GM21390 (cell line): ENCODE results near the gene PNMA8B.
"Not testable (repeated sequence)": the region's sequence is repeated elsewhere in the genome, so short reads cannot be mapped to it uniquely, and the experiment has no call there.

Experiments
- ATAC-seq: cut with Tn5 transposase; IDR thresholded peaks from one replicate; pipeline ENCODE4 v1.9.1; 2021; ENCODE audit not compliant: unreplicated experiment

The PNMA8B gene, protein sequence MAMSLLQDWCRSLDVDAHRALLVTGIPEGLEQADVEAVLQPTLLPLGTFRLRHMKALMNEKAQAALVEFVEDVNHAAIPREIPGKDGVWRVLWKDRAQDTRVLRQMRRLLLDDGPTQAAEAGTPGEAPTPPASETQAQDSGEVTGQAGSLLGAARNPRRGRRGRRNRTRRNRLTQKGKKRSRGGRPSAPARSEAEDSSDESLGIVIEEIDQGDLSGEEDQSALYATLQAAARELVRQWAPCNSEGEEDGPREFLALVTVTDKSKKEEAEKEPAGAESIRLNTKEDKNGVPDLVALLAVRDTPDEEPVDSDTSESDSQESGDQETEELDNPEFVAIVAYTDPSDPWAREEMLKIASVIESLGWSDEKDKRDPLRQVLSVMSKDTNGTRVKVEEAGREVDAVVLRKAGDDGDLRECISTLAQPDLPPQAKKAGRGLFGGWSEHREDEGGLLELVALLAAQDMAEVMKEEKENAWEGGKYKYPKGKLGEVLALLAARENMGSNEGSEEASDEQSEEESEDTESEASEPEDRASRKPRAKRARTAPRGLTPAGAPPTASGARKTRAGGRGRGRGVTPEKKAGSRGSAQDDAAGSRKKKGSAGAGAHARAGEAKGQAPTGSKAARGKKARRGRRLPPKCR

DNA sequence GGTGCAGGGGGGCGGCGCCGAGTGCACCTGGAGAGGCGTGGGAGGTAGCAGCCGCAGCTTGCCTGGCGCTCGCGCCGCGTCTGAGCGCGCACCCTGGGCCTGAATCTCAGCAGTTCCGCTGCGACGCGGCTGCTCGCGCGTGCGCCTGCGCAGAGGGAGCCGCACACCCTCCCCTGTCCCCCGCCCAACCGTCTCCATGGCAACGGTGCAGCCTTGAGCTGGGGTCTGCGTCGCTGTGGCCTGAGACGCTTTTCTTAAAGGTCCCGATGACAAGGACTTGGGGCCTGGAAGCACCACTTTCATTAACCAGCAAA, at the start of gene PNMA8B:
TSS of gene PNMA8B (minus strand) at position 82 of the 314 bp plus-strand sequence. CDS start 402 bp downstream, outside the sequence.
- no peak for ATAC-seq

DNA sequence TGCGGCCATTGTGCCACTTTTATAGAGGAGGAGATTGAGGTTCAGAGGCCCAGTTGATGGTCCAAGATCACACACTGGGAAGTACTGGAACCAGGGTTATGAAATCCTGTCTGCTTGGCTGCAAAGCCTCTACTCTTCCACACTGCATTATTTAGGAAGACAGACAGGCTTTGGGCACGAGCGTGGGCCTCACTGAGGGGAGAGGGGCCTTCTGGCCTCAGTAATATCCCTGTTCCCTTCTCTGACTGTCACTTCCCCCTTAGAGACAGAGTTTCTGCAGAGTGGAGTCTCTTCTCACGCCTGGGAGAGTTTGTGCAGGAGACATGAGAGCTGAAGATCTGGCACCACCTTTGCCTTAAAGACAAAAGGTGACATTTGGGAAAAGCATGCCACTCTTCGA, 49.0 kb upstream of the PNMA8B start:
- no peak for ATAC-seq

DNA sequence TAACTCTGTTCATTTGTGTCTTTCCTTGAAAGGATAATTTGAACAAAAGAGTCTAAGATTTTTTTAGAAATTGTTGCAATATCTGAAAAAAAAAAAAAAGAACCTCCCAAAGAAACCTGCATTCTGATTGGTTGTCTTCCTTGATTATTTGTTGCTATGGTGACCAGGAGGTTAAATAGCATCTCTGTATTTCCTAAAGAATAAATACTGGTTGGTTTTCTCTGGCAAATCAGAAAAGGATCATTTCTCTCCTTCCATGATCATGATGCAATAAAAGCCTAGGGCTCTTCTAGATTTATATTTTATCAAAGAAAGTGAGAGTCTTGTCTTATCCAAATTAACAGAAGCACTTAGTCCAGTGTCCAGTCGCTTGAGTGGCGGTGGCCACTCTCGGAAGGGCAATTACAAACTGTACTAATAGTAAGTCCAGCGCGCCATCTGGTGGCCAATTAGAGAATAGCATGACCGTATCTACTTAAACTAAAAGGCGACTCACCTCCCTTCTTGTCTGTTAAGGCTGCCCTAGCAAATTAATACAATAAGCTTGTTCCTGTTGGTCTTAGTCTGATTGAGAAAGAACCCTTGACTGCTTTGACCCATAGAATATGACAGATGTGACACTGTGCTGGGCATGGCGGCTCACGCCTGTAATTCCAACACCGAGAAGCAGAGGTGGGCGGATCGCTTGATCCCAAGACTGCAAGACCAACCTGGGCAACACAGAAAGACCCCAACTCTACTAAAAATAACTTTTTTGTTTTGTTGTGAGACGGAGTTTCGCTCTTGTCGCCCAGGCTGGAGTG, 47.0 kb upstream of the PNMA8B start:
- ATAC-seq: no peak

DNA sequence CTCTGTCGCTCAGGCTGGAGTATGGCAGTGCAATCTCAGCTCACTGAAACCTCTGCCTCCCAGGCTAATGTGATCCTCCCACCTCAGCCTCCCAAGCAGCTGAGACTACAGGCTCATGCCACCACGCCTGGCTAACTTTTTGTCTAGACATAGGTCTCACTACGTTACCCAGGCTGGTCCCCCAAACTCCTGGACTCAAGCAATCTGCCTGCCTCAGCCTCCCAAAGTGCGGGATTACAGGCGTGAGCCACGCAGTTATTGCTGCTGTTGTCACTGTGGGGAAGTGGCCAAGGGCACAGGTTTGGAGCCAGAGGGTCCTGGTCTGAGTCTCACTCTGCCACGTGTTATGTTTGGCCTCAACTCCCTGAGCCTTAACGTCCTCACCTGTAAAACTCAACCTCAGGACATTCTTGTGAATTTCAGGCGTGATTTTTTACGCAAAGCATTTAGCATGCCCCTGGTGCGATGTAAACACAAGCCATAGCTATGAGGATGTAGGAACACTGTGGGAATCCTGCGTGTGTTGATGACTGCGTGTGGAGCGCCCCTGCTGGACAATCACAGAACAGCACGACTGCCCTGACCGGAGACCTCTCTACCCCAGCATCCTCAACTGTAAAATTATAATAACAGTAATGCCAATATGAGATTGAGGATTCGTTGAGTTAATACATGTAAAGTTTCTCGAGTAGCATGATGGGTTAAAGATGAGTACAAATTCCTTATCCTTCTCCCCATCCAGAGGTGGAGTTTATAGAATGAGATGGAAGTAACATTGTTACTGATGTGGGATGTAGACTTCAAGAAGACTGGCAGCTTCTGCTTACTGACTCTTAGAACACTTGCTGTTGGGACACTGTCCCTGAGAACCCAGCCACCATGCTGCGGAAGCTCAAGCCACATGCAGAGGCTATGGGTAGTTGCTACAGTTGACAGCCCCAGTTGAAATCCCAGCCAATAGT, 41.8 kb upstream of the PNMA8B start:
- no peak for ATAC-seq

DNA sequence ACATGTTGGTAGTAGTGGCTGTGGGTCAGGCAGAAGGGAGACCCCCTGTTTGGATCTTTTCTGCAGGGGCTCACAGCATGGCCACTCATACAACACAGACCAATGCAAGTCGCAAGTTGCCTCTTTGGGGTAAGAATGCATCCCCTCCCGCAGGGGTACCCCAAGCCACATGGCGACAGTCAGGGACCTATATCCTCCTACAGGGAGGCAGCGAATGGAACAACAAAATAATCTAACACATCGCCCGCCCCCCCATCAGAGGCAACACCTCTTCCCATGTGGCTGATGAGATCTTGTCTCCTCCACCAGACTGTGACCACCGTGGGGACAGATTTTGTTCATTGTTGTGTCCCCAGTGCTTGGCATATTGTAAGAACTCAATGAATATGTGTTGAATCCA, 40.7 kb upstream of the PNMA8B start:
- no peak for ATAC-seq

DNA sequence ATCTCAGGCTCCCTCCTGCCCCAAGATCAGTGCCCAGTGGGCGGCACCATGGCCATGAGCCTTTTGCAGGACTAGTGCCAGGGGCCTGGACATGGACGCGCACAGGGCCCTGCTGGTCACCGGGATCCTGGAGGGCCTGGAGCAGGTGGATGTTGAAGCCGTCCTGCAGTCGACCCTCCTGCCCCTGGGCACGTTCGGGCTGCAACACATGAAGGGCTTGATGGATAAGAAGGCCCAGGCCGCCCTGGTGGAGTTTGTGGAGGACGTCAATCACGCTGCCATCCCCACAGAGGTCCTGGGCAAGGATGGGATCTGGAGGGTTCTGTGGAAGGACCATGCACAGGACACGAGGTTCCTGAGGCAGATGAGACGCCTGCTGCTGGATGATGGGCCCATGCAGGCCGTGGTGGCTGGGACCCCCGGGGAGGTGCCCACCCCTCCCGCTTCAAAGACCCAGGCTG, 38.0 kb upstream of the PNMA8B start:
- ATAC-seq: no peak

DNA sequence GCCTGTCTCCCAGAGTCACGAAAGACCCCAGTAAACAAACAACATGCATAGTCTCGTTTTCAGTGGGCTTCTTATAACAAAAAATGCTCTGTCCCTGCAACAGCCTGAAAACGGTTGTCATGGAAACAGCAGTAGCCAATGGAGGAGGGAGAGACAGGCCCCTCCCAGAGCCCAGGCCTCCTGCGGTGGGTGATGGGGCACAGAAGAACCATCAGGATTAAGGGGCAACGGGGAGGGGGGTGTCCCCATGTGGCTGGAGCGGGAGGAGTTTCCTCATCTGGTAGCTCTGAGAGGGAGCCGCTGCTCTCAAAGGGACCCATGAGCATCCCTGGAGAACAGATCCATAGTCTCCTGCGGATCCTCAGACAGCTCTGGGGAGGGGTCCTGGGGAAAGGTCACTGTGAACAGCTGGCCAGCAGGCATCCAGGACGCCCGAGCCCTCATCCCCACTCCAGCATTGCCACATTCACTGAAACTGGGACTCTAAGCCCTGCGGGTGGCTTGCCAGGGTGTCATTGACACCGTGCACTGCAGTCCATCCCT, 37.5 kb upstream of the PNMA8B start:
- no peak for ATAC-seq

DNA sequence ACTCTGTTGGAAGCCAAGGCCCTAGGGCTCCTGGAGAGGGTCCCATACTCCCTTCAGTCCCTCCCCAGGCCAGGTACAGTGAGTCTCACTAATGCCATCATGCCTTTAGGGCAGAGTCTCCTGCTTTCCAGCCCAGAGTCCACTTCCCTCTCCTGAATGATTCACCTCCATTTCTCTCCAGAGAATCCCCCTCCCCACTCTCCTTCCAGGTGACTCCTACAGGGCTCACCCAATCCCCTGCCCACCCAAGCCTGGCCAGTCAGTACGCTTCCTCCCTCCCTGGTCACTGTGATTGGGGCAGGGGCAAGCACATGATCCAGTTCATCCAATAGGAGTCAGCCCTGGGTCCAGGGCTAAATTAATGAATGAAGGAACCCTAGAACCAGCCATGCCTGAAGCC, 35.0 kb upstream of the PNMA8B start:
- no peak for ATAC-seq

DNA sequence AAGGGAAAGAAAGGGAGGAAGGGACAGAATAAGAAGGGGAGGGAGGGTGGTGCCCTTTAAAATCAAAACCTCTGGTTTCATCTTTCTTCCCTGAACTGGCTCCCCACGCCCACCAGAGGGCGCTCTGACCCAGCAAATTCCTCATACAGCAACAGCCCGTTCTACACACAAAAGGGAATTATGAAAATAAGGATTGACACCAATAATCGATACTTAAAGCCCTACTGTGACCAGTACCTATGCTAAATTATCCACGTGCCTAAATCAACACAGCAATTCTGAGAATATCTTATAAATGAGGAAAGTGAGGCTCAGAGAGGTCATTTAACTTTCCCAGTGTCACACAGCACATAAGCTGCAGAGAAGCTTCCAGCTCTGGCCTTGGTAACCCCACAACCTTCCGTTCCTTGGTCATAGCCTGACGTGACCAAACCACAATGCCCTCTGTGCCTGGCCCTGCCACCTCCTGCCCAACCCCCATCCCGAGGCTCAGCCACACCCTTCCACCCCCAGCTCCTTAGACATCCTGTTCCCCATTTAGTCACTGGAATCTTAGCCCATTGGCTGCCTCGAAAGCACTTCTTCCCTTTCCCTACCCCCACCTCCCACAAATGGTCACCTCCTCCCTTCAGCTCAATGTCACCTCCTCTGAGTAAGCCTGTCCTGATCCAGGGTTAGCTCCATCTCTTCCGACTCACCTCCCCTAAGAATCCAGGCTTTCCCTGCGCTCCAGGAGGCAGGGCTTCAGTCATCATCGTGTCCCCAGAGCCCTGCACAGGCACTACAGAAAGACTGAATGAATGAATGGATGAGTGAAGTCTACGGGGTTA, 34.2 kb upstream of the PNMA8B start:
- no peak for ATAC-seq

DNA sequence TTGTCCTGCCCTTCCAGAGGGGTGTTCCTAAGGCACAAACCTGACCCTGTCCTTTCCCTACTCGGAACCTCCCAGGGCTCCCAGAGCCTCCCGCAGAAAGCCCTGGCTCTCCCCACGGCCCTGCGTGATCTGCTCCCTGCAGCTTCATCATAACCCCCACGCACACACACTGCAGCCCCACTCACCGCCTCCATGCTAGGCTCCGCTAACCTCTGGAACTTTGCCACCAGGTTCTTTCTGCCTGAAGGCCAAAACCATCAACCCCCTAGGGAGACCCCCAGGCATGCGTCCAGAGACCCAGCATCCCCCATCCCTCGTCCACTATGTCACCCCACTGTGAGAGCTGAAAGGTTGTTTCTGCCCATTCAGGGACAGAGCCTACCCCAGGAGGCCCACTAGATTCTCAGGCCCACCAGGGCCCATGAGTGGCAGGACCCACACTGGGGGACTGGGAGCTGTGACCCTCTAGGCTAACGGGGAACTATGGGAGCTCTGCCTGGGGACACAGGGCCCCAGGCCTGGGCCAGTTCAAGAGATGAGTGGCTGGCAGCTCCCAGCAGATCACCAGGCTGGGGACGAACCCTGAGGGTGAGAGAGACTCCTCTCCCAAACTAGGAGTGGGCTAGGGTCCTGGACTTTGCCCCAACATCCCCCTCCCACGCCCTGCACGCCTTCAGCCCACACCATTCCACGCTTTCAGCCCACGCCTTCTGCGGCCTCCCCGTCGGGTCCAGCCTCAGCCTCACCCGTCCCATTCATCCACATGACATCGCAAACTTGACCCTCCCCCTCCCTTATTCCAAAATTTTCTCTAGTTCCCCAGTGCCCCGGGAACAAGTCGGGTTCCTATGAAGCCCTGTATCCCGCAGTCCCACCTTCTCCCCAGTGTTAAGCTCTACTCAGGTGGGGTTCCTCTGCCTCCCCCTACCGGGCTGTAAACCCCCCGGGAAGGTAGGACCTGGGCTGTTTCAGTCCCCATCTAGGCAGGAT, 33.2 kb upstream of the PNMA8B start:
- no peak for ATAC-seq

DNA sequence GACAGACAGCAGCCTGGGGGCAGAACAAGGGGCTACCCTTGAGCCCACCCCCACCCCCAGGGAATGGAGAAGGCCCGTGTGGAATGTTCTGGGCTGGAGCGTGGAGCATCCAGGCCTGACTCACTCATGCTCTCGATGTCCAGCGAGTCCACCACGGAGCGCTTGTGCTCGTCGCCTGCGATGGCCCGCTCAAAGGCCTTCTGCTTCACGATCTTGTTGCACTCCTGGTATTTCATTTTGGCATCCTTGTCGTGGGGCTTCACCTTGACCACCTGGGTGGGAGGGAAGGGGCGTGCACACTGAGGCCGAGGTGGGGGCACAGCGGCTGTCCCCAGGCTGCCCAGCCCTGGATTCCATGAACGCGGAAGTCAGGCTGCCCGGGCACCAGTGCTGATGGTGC, 31.1 kb upstream of the PNMA8B start:
- not testable (repeated sequence) for ATAC-seq

DNA sequence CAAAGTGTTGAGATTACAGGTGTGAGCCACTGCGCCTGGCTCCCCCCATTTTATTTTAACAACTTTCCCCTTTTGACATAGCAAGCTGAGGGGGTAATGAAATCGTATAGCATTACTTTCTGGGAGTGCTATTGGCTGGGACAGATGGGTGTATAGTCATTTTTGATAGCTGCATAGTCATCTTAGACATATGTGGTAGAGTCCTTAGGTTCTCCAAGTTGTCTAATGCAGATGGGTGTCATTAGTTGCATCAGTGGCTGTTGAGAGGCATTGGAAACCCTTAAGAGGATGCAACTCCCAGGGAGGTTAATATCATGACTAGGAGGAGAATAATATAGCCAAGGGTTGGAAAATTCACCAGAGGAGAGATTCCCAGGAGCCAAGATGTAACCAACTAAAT, 28.6 kb upstream of the PNMA8B start:
- no peak for ATAC-seq

DNA sequence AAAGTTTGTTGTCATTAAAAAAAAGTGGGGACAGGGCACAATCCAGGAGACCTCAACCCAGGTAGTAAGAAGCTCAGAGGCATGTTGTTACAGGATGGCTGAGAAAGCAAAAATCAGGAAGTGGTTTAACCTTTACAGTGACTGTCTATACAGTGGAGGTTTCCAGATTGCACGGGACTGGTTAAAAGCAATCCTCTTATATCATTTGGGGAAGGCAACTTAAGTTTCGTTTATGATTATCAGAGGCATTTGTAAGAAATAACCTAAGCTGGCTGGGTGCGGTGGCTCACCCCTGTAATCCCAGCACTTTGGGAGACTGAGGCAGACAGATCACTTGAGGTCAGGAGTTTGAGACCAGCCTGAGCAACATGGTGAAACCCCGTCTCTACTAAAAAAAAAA, 27.3 kb upstream of the PNMA8B start:
- not testable (repeated sequence) for ATAC-seq

DNA sequence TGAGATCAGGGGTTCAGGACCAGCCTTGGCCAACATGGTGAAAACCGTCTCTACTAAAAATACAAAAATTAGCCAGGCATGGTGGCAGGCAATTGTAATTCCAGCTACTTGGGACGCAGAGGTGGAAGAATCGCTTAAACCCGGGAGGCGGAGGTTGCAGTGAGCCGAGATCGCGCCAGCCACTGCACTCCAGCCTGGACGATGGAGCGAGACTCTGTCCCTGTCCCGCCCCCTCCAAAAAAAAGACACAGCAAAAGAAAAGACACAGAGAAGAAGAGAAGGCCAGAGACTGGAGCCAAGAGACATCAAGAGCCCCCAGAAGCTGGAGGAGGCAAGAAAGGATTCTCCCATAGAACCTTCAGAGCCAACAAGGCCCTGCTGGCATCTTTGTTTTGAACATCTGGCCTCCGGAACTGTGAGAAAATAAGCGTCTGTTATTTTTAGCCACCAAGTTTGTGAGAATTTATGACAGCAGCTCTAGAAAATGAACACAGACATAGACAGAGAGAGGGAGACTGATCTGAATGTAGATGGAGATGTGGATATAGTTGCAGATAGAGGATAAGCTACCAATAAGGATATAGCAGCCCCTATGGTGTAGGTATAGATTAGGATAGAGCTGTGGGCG, 25.7 kb upstream of the PNMA8B start:
- no peak for ATAC-seq

DNA sequence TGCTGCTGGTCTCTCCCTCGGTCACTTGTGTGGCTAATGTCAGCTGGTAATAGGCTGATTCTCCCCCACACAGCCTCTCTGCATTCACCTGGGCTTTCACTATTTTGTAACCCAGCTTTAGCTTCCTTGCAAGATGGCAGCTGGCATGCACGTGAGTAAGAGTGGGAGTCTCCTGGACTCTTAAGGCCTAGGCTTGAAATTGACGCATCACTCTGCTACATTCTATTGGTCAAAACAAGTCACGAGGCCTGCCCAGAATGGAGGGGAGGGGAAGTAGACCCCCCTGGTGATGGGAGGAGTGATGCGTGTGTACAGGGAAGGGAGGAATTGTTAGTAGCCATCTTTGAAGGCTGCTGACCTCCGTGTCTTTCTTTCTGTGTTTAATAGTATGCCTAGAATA, 24.9 kb upstream of the PNMA8B start:
- ATAC-seq: no peak

DNA sequence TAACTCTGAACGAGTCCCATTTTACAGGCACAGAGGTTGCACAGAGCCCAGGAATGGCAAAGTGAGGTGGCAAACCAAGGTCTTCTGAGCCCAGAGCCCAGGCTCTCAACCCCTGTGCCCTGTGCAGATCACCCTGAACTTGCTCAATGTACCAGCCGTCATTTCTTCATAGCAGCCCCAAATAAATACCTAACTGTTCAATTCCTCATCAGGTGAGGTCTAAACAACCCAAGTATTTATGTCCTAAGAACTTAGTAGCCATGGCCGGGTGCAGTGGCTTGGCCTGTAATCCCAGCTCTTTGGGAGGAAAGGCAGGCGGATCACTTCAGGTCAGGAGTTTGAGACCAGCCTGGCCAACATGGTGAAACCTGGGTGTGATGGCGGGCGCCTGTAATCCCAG, 21.8 kb upstream of the PNMA8B start:
- ATAC-seq: no peak

DNA sequence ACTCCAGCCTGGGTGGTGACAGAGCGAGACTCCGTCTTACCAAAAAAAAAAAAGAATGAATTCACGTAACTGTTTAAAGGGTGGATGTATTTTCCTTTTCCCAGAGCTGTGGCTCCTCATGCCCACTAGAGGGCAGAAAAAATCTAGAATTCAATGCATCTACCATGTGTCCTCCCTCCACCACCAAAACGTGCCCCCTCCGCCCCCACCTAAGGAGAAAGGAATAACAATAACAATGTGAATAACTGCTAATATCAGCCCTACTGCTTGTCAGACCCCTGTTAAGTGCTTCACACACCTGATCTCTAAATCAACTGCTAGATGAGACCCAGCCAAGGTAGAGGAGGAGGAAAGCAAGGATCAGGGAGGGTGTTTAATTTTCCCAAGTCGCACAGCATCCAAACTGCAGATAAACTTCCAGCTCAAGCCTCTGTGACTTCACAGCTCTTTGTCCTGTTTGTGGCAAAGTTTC, 20.2 kb upstream of the PNMA8B start:
- ATAC-seq: no peak

DNA sequence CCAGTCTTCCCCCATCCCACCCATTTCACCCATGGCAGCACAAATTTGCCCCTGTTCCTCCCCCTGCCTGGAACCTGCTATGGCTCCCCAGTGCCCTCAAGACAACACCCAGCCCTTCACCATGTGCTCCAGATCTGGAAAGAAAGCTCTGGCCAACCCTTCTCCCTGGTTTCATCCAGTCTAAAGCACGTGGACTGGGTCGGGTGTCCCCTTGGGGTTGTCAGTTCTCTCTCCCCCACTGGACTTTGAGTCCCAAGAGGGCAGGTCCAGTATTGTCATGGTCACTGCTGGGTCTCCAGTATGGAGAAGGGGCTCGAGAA, 19.6 kb upstream of the PNMA8B start:
- no peak for ATAC-seq
